ENCODE results near the gene ZNF672.
"Not testable (repeated sequence)": the region's sequence is repeated elsewhere in the genome, so short reads cannot be mapped to it uniquely, and the experiment has no call there.

ZNF672 gene

GRCh38 chr1:248885646-248886045, 47.6 kb downstream of the ZNF672 start:
- TF ChIP-seq CTCF (IDR thresholded peaks at IDR 0.05; ENCODE audit: low read depth, low read length, missing control alignments), result no peak
- no peak overlapping the region for H3K27ac ChIP-seq
- H3K27me3 ChIP-seq (replicated peaks), result peaks cover 2% of the 10 kb centered on the region
- in situ Hi-C loops (cut with HindIII; ENCODE audit: low pct_ligation_motif_present, low sequenced_read_pairs), result no loop called here
- no peak overlapping the region for H3K4me3 ChIP-seq (ENCODE audit: low read depth, low read length)
- no peaks in the 10 kb centered on the region for H3K36me3 ChIP-seq (replicated peaks)
- no peak for DNase-seq

GRCh38 chr1:248886237-248886895, 48.3 kb downstream of the ZNF672 start:
- in situ Hi-C loops (cut with HindIII; ENCODE audit: low pct_ligation_motif_present, low sequenced_read_pairs), result no loop called here
- H3K27ac ChIP-seq, result no peak overlapping the region

GRCh38 chr1:248889914-248890243, 51.9 kb downstream of the ZNF672 start:
- H3K27ac ChIP-seq; H3K4me3 ChIP-seq (ENCODE audit: low read depth, low read length); DNase-seq; H3K36me3 ChIP-seq (replicated peaks); H3K27me3 ChIP-seq (replicated peaks); in situ Hi-C loops (cut with HindIII; ENCODE audit: low pct_ligation_motif_present, low sequenced_read_pairs): not testable (repeated sequence)

More at GRCh38 chr1:248886237-248886895, 48.3 kb downstream of the ZNF672 start:
- Histone ChIP-seq H3K36me3 (replicated peaks) (no peaks in the 10 kb centered on the region), H3K27me3 (replicated peaks) (no peaks in the 10 kb centered on the region), H3K4me3 (ENCODE audit: low read depth, low read length) (no peak overlapping the region)
- no peak for DNase-seq
- no peak for TF ChIP-seq CTCF (IDR thresholded peaks at IDR 0.05; ENCODE audit: low read depth, low read length, missing control alignments)

- DNase-seq, result no peak
- no peak for TF ChIP-seq CTCF (IDR thresholded peaks at IDR 0.05; ENCODE audit: low read depth, low read length, missing control alignments)
- in situ Hi-C loops (cut with HindIII; ENCODE audit: low pct_ligation_motif_present, low sequenced_read_pairs), result no loop called here
Measured at GRCh38 chr1:248890549-248891498, 52.8 kb downstream of the ZNF672 start.

GRCh38 chr1:248891758-248892157, 53.7 kb downstream of the ZNF672 start:
- in situ Hi-C loops (cut with HindIII; ENCODE audit: low pct_ligation_motif_present, low sequenced_read_pairs), result no loop called here
- Histone ChIP-seq H3K27me3 (replicated peaks) (no peaks in the 10 kb centered on the region), H3K27ac (no peak overlapping the region), H3K36me3 (replicated peaks) (no peaks in the 10 kb centered on the region), H3K4me3 (ENCODE audit: low read depth, low read length) (no peak overlapping the region)
- no peak for TF ChIP-seq CTCF (IDR thresholded peaks at IDR 0.05; ENCODE audit: low read depth, low read length, missing control alignments)
- no peak for DNase-seq

More at GRCh38 chr1:248890549-248891498, 52.8 kb downstream of the ZNF672 start:
- Histone ChIP-seq H3K27me3 (replicated peaks) (no peaks in the 10 kb centered on the region), H3K27ac (no peak overlapping the region), H3K36me3 (replicated peaks) (no peaks in the 10 kb centered on the region), H3K4me3 (ENCODE audit: low read depth, low read length) (no peak overlapping the region)

GRCh38 chr1:248892590-248892989, 54.6 kb downstream of the ZNF672 start:
- in situ Hi-C loops (cut with HindIII; ENCODE audit: low pct_ligation_motif_present, low sequenced_read_pairs), result no loop called here
- H3K27me3 ChIP-seq (replicated peaks), result no peaks in the 10 kb centered on the region
- no peak for TF ChIP-seq CTCF (IDR thresholded peaks at IDR 0.05; ENCODE audit: low read depth, low read length, missing control alignments)
- no peak overlapping the region for H3K4me3 ChIP-seq (ENCODE audit: low read depth, low read length)
- no peak for DNase-seq
- H3K36me3 ChIP-seq (replicated peaks), result no peaks in the 10 kb centered on the region
- H3K27ac ChIP-seq, result no peak overlapping the region

Data from brain microvascular endothelial cell (primary cell).